ENCODE data around the gene GALNT1.

GRCh38 chr18:35688757-35689156 is 107.2 kb downstream of the GALNT1 start:
- no peak for TF ChIP-seq CTCF (conservative IDR thresholded peaks at IDR 0.05 in 1 of 2, IDR thresholded peaks at IDR 0.05 in 1 of 2; ENCODE audit: extremely low read depth in 1 of 2, insufficient read depth in 1 of 2, low read depth in 1 of 2, low read length in 2 of 2)
- TF ChIP-seq EZH2 (IDR thresholded peaks at IDR 0.05; ENCODE audit: borderline replicate concordance, low read length): no peak
